ENCODE results near the gene EHD3.
"Not testable (repeated sequence)": the region's sequence is repeated elsewhere in the genome, so short reads cannot be mapped to it uniquely, and the experiment has no call there.

The EHD3 gene

DNA sequence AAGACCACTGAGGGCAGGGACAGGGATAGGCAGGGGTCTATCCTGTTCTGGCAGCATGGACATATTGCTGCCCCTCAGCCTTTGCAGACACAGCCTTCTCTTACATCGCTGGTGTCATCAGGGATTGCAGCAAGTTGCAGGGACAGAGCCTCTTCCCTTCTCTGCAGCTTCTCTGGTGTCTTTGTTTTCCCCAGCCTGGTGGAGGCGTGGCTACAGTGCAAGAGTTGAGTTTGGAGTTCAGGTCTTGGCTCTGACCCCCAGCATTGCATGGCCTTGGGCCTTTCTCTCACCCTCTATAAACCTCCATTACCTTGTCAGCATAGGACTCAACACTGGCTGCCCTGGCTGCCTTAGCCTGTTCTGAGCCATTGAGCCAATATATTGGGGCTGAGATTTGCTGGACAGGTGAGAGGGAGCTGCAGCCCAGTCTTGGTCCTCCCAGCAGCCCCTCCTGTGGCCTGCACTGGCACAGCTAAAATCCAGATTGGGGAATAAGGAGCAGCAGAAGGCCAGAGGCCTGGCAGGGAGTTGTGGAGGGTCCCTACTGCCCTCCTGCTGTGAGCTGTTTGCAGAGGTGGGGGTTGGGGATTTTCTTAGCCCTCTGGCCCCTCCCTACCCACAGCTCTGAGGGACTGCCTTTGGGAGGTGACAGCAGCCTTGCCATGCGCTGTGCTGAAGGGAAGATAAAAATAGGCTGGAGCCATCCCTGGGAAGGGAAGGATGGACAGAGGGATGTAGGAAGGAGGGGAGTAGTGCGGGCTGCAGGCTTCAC, 22.8 kb downstream of the EHD3 start:
- no peak for DNase-seq

DNA sequence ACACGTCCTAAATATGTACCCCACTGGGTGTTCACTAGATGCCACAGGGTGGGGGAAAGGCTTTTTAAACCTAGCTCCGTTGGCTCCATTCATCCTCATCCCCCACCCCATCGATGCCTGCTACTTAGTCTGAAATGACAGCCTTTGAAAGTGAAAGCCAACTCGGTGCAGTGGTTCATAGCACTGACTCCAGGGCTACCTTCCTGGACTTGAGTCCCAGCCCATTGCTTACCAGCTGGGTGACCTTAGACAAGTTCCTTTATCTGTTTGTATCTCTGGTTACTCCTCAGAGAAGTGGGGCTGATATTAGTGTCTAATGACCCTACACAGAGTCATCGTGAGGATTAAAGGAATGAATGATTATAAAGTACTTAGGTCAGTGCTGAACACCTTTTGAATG, 24.4 kb downstream of the EHD3 start:
- DNase-seq: no peak

DNA sequence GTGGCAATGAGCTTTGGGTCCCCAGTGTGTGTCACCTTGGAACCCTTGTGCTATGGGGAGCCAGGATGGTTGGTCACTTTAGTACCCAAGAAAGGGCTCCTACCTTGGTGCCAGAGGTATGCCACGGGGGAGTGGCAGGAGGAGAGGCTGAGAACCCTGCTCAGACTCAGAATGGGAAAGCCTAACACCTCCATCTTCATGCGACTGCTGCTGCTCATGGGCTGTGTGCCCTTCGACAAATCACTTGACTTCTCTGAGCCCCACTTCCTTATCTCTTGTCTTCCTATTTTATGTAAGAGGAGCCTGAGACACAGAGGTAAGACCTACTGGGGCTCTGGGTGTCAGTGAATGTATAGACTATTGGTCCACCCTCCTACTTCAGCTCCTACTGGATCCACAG, 25.1 kb downstream of the EHD3 start:
- DNase-seq: no peak

DNA sequence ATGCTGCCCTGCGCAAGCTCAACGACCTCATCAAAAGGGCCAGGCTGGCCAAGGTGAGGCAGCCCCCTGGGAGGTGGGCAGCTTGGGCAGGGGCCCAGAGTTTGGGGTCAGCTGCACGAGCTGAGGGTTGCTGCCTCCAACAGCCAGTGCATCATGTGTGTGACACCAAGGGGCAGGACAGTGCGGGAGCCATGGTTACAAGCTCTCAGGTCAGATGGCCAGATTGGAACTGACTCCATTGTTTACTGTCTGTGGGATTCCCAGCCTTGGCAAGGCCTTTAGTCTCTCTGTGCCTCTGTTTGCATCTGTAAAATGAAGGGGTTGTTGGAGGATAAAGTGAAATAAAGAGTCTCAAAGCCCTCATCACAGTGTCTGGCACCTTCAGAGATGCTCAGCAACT, 26.9 kb downstream of the EHD3 start:
- DNase-seq: no peak

DNA sequence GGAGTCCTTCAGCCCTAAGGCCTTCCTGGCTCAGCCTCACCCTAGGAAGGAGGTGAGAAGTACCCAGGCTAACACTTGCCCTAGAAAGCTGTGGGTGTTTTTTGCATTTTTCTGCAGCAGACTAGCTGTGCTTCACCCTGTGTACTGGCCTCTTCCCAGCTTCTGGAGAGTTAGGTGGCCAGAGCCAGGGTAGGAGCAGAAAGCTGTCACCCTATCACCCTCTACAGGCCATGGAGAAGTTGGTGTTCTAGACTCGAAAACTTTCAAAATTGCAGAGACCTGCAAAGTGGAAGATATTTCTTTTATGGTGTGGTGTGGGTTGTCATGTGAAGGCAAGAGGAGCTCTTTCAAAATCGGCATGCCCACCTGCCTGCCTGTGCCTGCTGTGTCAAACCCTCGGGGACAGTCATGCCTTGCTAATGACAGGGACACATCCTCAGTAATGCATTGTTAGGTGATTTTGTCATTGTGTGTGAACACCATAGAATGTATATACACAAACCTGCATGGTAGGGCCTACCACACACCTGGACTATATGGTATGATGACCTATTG, 29.8 kb downstream of the EHD3 start:
- DNase-seq: no peak

DNA sequence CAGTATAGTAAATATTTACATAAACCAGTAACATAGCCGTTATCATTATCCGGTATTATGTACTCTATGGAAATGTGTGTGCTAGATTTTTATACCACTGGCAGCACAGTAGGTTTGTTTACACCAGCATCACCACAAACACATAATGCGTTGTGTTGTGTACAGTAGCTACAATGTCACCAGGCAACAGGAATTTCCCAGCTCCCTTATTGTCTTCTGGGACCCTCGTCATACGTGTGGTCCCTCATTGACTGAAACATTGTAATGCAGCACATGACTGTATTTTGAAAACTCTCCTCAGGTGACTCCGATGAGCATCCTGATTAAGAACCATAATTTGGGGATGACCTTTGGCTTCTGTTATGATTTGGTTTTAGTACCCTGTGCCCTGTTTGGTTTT, 31.3 kb downstream of the EHD3 start:
- no peak for DNase-seq

DNA sequence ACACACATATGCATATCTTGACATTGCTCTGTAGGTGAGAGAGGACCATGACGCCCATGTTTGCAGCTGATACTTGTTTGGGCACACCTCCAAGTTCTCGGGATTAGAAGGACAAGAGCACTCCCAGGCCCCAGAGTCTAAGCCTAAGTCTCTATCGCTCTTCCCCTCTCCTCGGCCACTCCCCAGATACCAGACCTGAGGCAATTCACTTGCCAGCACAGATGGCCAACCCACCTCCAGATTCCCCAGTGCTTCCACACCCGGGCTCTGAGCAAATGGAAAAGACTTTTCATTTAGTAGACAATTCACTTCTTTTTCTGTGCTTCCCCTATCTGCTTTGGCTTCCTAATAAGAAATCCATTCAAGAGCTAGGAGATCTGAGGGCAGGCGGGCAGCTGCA, 32.9 kb downstream of the EHD3 start:
- DNase-seq: no peak

DNA sequence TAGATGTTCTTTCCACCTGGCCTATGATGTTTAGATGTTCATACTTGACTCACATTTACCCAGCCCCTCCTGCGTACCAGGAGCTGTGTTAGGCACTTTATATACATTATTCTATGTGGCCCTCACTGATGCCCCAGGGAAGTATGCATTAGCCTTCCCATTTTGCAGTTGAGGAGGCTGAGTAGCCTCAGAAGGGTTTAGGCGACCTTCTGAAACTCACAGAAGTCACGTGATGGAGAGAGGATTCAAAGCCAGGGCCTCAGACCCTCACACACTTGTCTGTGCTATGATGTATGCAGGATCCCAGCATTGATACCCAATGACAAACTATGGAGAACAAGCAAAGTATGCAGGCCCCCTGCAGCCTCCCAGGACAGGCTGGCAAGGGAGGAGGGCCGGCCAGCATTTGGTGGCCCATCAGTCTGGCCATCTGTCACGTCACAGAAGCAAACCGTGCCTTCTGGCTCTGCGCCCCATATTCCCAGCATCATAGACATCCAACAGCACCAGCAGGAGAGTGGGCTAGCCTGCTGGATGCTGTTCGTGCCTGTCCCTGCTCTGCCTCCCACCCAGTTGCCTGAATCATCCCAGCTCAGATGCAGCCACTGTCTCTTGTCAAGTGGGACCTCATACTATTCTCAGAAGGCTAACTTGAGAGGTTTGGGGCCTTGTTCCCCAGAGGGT, 33.6 kb downstream of the EHD3 start:
- DNase-seq: no peak

DNA sequence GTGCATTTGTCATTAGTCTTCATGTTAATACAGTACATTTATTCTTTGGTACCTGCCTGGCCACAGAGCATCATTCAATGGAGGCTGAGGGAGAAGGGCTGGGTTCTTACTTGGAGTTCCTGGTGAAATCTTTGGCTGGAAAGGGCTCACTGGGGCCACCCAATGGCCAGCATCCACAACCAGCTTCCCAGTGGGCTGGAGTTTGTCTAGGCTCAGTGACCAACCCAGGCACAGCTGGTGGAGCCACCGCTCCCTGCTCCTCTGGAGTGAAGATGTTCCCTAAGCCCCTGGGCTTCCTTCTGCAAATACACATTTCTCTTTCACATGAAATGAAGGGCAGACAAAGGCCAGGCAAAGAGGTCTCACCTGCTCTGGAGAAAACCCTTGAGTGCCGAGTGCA, 34.4 kb downstream of the EHD3 start:
- DNase-seq: no peak

DNA sequence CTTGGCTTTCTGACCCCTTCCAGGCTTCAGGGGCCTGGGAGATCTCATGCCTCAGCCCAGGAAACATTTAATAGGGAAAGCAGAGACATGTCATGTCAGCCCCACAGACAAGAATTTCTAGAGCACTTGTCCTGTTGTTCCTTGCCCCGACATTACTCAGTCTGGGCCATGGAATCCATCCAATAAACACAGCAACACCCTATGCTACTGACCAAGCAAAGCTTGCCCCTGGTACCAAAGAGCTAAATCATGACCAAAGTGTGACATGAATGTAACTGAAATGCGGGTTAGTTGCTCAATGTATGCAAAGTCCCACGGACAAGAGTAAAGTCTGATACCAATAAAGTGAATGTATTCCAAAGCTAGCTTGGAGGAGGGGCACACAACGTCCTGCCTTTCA, 35.1 kb downstream of the EHD3 start:
- no peak for DNase-seq

DNA sequence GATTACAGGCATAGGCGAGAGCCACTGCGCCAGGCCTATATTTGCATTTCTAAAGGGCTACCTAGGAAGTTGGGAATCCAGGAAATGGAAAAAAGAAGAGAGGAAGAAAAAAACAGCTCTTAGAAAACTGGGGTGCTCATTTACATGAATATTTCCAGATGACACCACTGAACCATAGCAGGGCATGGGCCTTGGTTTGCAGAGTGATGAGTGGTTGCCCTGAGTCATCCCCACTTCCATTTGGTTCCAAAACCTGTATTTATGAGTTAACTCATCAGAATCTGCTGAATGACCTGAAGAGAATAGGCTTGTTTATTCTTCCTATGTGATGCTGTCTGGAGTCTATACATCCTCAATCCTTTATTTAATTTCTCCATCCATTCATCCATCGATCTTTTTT, 36.2 kb downstream of the EHD3 start:
- DNase-seq: no peak

DNA sequence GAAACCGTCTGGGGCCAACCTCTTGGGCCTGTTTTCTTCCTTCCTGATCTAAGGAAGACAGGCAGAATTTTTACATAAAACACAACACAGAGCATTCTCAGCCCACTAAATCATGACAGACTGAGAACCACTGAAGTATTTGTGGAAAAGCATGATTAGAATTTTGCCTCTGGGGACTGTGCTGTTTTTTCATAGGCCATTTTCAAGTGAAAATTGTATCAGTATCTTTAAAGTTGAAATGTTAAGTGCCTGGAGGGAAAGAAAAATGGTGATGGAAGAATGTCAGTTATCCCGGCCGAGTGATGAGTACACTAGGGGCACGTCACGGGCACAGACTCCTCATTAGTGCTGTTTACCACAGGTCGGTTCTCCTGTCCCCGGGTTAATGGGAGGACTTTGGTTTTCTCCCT, 36.9 kb downstream of the EHD3 start:
- no peak for DNase-seq

DNA sequence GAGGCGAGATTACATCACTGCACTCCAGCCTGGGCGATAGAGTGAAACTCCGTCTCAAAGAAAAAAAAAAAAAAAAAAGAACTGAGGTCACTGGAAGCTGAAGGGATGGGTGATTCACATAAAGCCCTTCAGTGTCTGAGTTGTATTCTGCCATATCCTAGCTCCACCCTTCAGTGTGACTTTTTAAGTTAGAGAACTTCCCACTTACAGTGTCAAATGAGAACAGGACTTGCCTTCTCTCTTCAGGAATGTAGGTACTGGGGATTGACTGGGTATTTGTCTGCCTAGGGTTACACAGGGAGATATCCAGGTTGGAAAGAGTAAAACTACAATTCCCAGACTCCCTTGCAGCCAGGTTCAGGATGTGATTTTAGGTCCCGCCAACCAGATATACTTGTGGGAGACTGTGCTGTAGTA, 37.9 kb downstream of the EHD3 start:
- DNase-seq: no peak

DNA sequence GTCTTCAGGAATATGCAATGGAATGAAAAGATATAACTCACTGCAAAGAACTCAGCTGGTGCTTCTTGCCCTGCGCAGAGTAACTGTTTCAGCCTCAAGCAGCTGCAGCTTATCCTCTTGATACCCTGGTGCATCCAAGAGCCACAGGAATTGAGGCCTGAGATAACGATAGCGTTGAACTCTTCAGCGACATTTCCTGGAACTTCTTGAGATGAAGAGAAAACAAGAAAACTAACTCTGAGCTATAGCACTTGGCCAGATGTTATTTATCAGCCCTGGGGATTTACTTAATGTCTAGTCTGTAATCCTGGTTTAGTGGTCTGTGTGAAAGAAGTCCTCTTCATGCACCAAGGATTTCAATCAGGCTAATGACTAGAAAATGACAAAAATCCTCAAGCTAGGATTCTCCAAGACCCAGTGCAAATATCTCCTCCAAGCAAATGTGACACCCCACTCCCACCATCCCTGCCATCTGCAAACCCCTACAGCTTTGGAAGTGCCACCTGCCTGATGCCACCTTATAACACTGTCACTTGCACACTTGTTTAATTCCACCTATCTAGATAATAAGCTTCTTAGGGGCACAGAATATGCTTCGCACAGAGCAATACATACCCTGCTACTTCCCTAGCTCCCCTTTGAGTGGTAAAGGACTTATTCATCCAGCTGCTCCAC, 40.6 kb downstream of the EHD3 start:
- no peak for DNase-seq

DNA sequence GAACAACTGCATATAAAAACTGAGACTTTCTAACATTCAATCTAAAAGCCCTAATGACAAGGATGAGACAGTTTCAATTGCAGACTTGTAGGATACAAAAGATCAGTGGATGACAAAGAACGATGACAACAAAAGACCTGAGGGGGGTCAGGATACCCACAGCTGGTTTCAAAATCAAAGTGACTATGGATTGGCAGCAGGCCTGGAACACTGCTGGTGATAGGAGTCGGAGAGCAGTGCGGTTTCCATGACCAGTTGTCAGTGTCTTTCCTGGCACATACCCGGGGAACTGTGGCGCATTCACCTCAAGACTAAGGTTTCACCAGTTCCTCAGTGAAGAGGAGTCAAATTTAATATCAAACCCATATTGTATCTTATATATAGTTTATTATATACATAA, 42.0 kb downstream of the EHD3 start:
- DNase-seq: no peak

DNA sequence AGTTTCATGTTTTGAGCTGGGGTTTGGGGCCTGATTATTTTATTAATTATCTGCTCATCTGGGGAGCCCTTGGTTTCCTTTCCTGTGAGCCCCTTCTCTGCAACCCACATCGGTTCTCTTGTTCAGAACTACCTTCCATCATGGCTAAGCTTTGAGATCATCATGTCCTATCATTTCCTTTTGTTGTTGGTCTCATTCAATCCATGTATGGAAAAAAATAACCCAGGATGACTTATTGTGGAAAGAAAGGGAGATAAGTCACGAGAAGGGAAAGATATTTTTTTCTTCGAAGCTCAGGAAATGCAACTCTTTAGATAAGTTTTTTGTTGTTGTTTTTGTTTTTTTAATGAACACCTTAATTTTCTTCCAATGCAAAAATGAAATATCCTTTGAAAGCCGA, 43.7 kb downstream of the EHD3 start:
- no peak for DNase-seq

DNA sequence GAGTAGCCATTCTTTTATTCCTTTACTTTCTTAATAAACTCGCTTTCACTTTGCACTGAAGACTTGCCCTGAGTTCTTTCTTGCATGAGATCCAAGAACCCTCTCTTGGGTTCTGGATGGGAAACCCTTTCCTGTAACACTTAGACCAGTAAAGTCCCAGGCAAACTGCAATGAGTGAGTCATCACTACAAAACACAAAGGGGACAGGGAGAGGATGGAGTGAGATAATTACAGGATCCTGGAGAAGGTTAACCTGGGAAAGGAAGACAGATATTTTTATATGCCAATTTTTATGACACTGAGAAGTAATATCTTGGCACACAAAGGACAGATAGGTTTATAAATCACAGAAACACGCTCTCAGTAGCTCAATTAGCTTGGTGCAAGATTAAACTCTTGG, 48.7 kb downstream of the EHD3 start:
- DNase-seq: no peak

DNA sequence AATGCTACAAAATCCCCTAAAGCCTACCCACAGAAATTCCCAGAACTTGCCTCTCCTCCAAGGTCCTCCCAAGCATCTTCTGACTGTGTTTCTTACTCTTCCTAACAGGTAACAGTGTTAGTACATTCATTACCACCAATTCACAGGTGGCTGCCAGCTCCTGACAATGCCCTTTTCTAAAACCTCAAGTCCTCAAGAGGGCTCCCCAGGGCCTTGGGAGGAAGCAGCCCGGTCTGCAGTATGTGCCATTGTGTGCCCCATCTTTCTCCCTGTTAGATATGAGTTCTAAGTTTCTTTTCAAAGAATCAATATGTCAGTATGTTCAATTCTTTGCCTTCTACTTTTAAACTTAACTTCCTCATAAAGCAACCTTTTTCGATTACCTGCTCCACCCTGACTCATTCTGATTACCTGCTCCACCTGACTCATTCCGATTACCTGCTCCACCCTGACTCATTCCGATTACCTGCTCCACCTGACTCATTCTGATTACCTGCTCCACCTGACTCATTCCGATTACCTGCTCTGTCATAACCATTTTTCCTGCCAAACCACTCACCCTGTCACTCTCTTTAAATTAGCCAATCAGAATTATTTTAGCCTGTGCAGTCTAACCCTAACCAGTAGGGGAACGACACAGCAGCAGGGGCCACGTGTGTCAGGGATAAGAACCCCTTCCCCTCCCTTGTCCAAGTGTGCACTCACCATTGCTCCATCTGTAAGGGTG, 49.4 kb downstream of the EHD3 start:
- DNase-seq: not testable (repeated sequence)

DNA sequence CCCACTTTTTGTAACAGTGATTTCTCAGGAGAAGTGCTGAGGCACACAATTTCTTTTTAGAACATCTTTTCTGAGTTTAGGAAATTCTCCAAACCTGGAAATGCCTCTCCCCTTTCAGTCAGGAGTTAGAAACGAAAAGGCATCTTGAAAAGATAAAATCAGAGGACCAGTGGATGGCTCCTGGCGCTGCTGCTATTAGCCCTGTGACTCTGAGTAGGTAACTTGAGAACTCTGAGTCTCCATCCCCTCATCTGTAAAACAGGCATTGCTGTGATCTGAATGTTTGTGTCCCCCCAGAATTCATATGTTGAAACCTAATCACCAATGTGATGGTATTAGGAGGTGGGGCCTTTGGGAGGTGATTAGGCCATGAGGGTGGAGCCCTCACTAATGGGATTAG, 50.2 kb downstream of the EHD3 start:
- DNase-seq: no peak

DNA sequence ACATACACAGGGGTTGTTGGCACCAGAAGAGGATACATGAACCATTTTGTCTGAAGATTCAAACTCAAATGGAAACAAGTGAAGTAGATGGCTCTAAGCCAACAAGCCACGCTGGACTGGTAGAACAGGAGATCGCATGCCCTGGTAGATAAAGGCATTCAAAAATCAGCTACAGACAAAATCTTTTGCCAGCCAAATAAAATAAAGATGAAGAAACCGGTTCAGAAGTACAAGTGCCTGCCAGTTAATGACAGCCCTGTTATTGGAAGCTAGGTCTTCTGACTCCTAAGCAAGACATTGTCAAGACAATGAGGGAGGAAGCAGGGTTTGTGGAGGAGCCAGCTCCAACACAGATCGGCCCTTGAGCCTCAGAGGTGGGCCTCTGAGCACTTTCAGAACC, 52.3 kb downstream of the EHD3 start:
- DNase-seq: peak; percentile 36

DNA sequence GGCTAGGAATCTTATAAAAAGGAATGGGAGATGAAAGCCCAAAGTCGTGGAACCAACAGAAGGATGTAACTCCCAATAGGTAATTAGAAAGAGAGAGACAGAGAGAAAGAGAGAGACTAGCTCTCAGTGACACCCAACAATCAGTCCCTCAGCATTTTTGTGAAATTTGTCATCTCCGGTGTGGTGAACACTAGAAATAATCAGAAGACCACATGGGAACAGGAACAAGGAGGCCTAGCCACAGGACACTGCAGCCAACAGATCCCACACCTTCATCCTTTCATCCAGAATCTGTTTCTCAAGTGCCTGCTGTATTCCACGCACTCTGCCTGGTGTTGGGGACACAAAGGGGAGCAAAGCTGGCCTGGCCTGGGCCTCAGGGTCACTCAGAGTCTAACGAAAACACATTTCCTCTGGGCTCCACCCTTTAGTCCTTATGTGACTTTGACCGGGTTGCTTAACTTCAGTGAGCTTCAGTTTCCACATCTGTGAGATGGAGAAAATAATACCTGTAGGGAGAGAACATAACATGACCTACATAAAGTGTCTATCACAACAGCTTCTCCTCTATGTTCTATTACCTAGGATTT, 53.1 kb downstream of the EHD3 start:
- DNase-seq: no peak

DNA sequence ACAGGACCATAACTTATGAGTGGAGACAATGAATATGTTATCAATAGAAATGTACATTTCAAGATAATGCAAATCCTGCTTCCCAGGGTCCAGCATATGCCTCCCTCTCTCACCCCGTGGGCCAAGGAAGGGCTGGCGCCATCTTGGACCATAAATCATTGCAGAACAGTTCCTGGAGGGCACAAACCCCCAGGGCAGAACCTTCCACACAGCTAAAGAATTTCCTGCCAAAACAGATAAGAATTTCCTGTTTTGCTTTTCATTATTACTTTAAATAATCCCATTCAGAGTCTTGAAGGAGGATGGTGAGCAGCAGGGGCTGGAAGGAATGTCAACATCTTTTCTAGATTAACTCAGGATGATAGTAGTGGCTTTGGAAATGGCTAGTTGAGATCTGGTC, 53.7 kb downstream of the EHD3 start:
- DNase-seq: no peak

DNA sequence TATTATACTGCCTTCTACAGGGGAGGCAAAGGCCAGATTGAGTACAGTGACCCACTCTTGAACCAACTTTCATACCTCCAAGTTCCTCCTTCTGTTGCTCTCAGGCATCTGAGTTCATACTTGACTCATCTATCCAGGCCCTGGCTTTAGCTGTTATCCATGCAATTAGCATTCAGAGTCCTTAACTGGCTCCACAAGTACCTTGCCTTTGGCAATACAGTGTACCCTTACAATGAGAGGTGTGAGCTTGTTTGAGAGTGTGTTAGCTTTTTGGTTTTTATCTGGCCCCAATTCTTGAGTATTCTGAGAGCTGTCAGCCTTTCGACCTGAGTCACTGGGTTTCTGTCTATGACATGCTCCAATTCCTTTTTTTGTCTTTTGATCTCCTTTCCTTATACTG, 60.2 kb downstream of the EHD3 start:
- DNase-seq: no peak

All from NCI-H2029 (cell line).